Motor neuron (in vitro differentiated cells): ENCODE data around the gene C11orf91. TPM values are rescaled to one million over a fixed set of nuclear protein-coding genes. Genes with fewer than 3 reads are reported as not detected.
"Not testable (repeated sequence)": the region's sequence is repeated elsewhere in the genome, so short reads cannot be mapped to it uniquely, and the experiment has no call there.

Experiments
- ATAC-seq, 8 experiments: fragments of 200-7000 bp; cut with Tn5 transposase; replicated peaks in 6 of 8; 2 replicates each; pipeline ENCODE4 v1.8.0; 2021; ENCODE audit warnings: mild to moderate bottlenecking in 8 of 8, moderate library complexity in 8 of 8
- H3K27ac ChIP-seq, 2 donors: fragments of 250-450 bp; sonication (Bioruptor Pico); 2 replicates each; pipeline ENCODE4 v1.9.0; 2021; ENCODE audit warnings: antibody characterized with exemption in 2 of 2, mild to moderate bottlenecking in 2 of 2, moderate library complexity in 1 of 2
- H3K4me1 ChIP-seq, 2 donors: fragments of 250-450 bp; sonication (Bioruptor Pico); replicated peaks in 1 of 2; 2 replicates each; pipeline ENCODE4 v1.6.1; 2021; ENCODE audit warnings: antibody characterized with exemption in 2 of 2, mild to moderate bottlenecking in 2 of 2, moderate library complexity in 1 of 2
- H3K4me3 ChIP-seq, 5 donors: fragments of 250-450 bp; sonication (Bioruptor Pico); 2 replicates each; pipeline ENCODE4 v1.9.0; 2021; ENCODE audit warnings: antibody characterized with exemption in 5 of 5, mild to moderate bottlenecking in 5 of 5, moderate library complexity in 4 of 5
- WGBS, 10 experiments: fragments of 450-650 bp; shearing (Covaris generic); methylation state at CpG; one replicate each; pipeline ENCODE4 v1.0.0; 2022; 5-methylcytosine and 5-hydroxymethylcytosine counted together
- in situ Hi-C, 9 experiments: fragments of 400-800 bp; cut with MboI; loops; one replicate each; pipeline ENCODE4 v1.15.0; 2021; ENCODE audit warnings: low sequenced_read_pairs in 9 of 9, low pct_unique_long_range_greater_than_20kb in 2 of 9; ENCODE audit not compliant: unreplicated experiment in 9 of 9
- total RNA-seq, 8 experiments: library from RNA; unstranded; fragments of 300-600 nt; gene quantifications; 2 replicates each; pipeline versions ENCODE4 v1.2.3 to v1.2.4, GENCODE V29; 2022

The C11orf91 gene
- total RNA-seq, 8 experiments from 2014 or later, result 0.38 to 0.81 (median 0.66) TPM; not detected in 4

- Histone ChIP-seq H3K4me1 (peaks cover 11 to 17% of the 10 kb centered on the region in 2 donors), H3K27ac (no peak overlapping the region), H3K4me3 (no peak overlapping the region)
- peak in 3 of 8 experiments; percentile 4 to 81 (median 80) for ATAC-seq
- 0 to 92% (median 87%) methylated on average over 3 to 7 of the region's 8 CpGs; no CpG with 5 or more reads in 2 of the 10 experiments for WGBS, 10 experiments
- in situ Hi-C loops, result loop anchor here in 4 of 9 experiments (25.0 kb wide), 2 partner anchors 328 to 528 kb away; partner anchors contain the start of gene CSTF3 (in 1 of the 4)
Measured at GRCh38 chr11:33690290-33691065, 10.1 kb downstream of the C11orf91 start.

GRCh38 chr11:33689501-33689900 lies 11.1 kb downstream of the C11orf91 start:
- ATAC-seq, result no peak

GRCh38 chr11:33689085-33689484 lies 11.5 kb downstream of the C11orf91 start:
- no peak overlapping the region for H3K4me3 ChIP-seq
- in situ Hi-C loops, result loop anchor here in 8 of 9 experiments (5.0 to 25.0 kb wide), 4 partner anchors 324 to 527 kb away; partner anchors contain the start of gene CSTF3 (in 1 of the 8)
- no peak for ATAC-seq
- WGBS, 10 experiments, result 0 to 90% (median 59%) methylated on average over 1 to 4 of the region's 4 CpGs; no CpG with 5 or more reads in 5 of the 10 experiments
- no peak overlapping the region for H3K27ac ChIP-seq
- H3K4me1 ChIP-seq, result peaks cover 8 to 10% of the 10 kb centered on the region in 2 donors

More at GRCh38 chr11:33689501-33689900, 11.1 kb downstream of the C11orf91 start:
- Histone ChIP-seq H3K4me1 (peaks cover 6 to 8% of the 10 kb centered on the region in 2 donors), H3K4me3 (no peak overlapping the region), H3K27ac (no peak overlapping the region)
- WGBS, 10 experiments, result 30 to 100% (median 93%) methylated on average over 1 to 8 of the region's 8 CpGs; no CpG with 5 or more reads in 4 of the 10 experiments
- in situ Hi-C loops, result loop anchor here in 8 of 9 experiments (5.0 to 25.0 kb wide), 4 partner anchors 325 to 527 kb away; partner anchors contain the start of gene CSTF3 (in 1 of the 8)

- Histone ChIP-seq H3K4me3 (no peak overlapping the region), H3K4me1 (peaks cover 8 to 16% of the 10 kb centered on the region in 2 donors), H3K27ac (no peak overlapping the region)
- WGBS, 10 experiments, result 15 to 100% (median 50%) methylated on average over 1 to 2 of the region's 2 CpGs; no CpG with 5 or more reads in 3 of the 10 experiments
- in situ Hi-C loops, result loop anchor here in 8 of 9 experiments (5.0 to 25.0 kb wide), 4 partner anchors 323 to 526 kb away; partner anchors contain the start of gene CSTF3 (in 1 of the 8)
- peak in 6 of 8 experiments; percentile 39 to 49 (median 44) for ATAC-seq
Measured at GRCh38 chr11:33687733-33688479, 12.7 kb downstream of the C11orf91 start.

GRCh38 chr11:33685082-33685481 lies 15.5 kb downstream of the C11orf91 start:
- Histone ChIP-seq H3K27ac (no peak overlapping the region), H3K4me3 (no peak overlapping the region), H3K4me1 (peaks cover 0 to 13% of the 10 kb centered on the region in 2 donors)
- in situ Hi-C loops, result loop anchor here in 8 of 9 experiments (5.0 to 25.0 kb wide), 4 partner anchors 320 to 523 kb away; partner anchors contain the start of gene CSTF3 (in 1 of the 8)
- ATAC-seq, result no peak
- WGBS, 10 experiments, result 0 to 100% (median 78%) methylated on average over 1 to 3 of the region's 3 CpGs; no CpG with 5 or more reads in 4 of the 10 experiments

GRCh38 chr11:33684003-33684706 lies 16.5 kb downstream of the C11orf91 start:
- peak in 3 of 8 experiments; percentile 16 to 58 (median 43) for ATAC-seq
- WGBS, 10 experiments, result 17 to 100% (median 60%) methylated on average over 1 to 5 of the region's 5 CpGs
- Histone ChIP-seq H3K27ac (no peak overlapping the region), H3K4me3 (no peak overlapping the region), H3K4me1 (peaks cover 0 to 13% of the 10 kb centered on the region in 2 donors)
- in situ Hi-C loops, result loop anchor here in 6 of 9 experiments (10.0 to 25.0 kb wide), 3 partner anchors 319 to 522 kb away; partner anchors contain the start of gene CSTF3 (in 1 of the 6)

- Histone ChIP-seq H3K4me1 (peaks cover 0 to 13% of the 10 kb centered on the region in 2 donors), H3K27ac (no peak overlapping the region), H3K4me3 (no peak overlapping the region)
- in situ Hi-C loops, result loop anchor here in 6 of 9 experiments (10.0 to 25.0 kb wide), 3 partner anchors 318 to 520 kb away; partner anchors contain the start of gene CSTF3 (in 1 of the 6)
- 80 to 100% (median 90%) methylated on average over 1 to 4 of the region's 4 CpGs; no CpG with 5 or more reads in 2 of the 10 experiments for WGBS, 10 experiments
- peak in 2 of 8 experiments; percentile 15 to 79 for ATAC-seq
Measured at GRCh38 chr11:33682446-33682845, 18.2 kb downstream of the C11orf91 start.

- no peak for ATAC-seq
- no peak overlapping the region for H3K27ac ChIP-seq
- H3K4me3 ChIP-seq, result no peak overlapping the region
- in situ Hi-C loops, result loop anchor here in 6 of 9 experiments (10.0 to 25.0 kb wide), 3 partner anchors 317 to 520 kb away; partner anchors contain the start of gene CSTF3 (in 1 of the 6)
- WGBS, 10 experiments, result 93 to 100% (median 100%) methylated on average over 1 to 3 of the region's 3 CpGs; no CpG with 5 or more reads in 3 of the 10 experiments
- H3K4me1 ChIP-seq, result peaks cover 0 to 13% of the 10 kb centered on the region in 2 donors
Measured at GRCh38 chr11:33682019-33682418, 18.6 kb downstream of the C11orf91 start.

- not testable (repeated sequence) for H3K4me3 ChIP-seq, ATAC-seq, H3K4me1 ChIP-seq, H3K27ac ChIP-seq
- WGBS, 10 experiments, result 75 to 100% (median 92%) methylated on average over 1 of the region's 1 CpG; no CpG with 5 or more reads in 4 of the 10 experiments
- in situ Hi-C loops, result loop anchor here in 4 of 9 experiments (25.0 kb wide), 2 partner anchors 316 to 516 kb away; partner anchors contain the start of gene CSTF3 (in 1 of the 4)
Measured at GRCh38 chr11:33678616-33679015, 22.0 kb downstream of the C11orf91 start.

GRCh38 chr11:33674035-33674814 lies 26.4 kb downstream of the C11orf91 start:
- WGBS, 10 experiments, result 95 to 100% (median 100%) methylated on average over 1 to 3 of the region's 3 CpGs; no CpG with 5 or more reads in 6 of the 10 experiments
- Histone ChIP-seq H3K4me1 (peaks cover 8 to 11% of the 10 kb centered on the region in 2 donors), H3K4me3 (no peak overlapping the region), H3K27ac (no peak overlapping the region)
- in situ Hi-C loops, result no loop called here
- no peak for ATAC-seq

- H3K4me1 ChIP-seq, result peaks cover 18 to 22% of the 10 kb centered on the region in 2 donors
- H3K4me3 ChIP-seq, result no peak overlapping the region
- peak in 1 of 8 experiments; percentile 12 for ATAC-seq
- WGBS, 10 experiments, result 50 to 100% (median 100%) methylated on average over 1 to 2 of the region's 4 CpGs; no CpG with 5 or more reads in 5 of the 10 experiments
- in situ Hi-C loops, result no loop called here
- H3K27ac ChIP-seq, result no peak overlapping the region
Measured at GRCh38 chr11:33672273-33672672, 28.4 kb downstream of the C11orf91 start.
